Retinal pigment epithelial cell (primary cell): ENCODE results near the gene ARHGEF18.

Experiments
- DNase-seq: peaks from one replicate; pipeline ENCODE4 v3.0.0-alpha.2; 2010; ENCODE audit warnings: low read depth
- H3K4me3 ChIP-seq: 2 replicates; pipeline ENCODE4 v1.5.1; 2011; ENCODE audit warnings: mild to moderate bottlenecking, low read length, control low read depth, moderate library complexity
- TF ChIP-seq, protein P1 (sequence below): conservative IDR thresholded peaks from 2 replicates; pipeline ENCODE4 v1.5.1; 2011; ENCODE audit warnings: low read depth, low read length, control low read depth, inconsistent platforms

ARHGEF18 gene

DNA sequence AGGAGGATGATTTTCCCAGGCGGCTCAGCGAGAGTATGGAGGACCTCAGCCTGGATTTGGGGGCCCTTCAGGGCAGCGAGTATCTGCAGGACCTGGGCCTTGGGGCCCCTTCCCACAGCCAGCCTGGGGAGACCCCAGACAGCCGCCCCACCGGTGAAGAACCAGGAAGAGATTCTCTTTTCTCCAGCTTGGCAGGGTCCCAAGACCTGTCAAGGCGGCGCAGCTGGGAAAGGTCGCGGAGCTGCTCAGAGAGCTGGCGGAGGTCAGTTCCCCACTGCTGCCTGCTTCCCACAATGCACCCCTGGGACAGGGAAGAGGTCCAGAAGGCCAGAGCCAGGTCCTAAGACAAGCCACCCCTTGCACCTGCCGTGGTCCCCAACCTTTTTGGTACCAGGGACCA, 24.1 kb downstream of the ARHGEF18 start:
- TF ChIP-seq, protein P1, sequence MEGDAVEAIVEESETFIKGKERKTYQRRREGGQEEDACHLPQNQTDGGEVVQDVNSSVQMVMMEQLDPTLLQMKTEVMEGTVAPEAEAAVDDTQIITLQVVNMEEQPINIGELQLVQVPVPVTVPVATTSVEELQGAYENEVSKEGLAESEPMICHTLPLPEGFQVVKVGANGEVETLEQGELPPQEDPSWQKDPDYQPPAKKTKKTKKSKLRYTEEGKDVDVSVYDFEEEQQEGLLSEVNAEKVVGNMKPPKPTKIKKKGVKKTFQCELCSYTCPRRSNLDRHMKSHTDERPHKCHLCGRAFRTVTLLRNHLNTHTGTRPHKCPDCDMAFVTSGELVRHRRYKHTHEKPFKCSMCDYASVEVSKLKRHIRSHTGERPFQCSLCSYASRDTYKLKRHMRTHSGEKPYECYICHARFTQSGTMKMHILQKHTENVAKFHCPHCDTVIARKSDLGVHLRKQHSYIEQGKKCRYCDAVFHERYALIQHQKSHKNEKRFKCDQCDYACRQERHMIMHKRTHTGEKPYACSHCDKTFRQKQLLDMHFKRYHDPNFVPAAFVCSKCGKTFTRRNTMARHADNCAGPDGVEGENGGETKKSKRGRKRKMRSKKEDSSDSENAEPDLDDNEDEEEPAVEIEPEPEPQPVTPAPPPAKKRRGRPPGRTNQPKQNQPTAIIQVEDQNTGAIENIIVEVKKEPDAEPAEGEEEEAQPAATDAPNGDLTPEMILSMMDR, result no peak
- DNase-seq, result no peak
- H3K4me3 ChIP-seq, result no peak overlapping the region

DNA sequence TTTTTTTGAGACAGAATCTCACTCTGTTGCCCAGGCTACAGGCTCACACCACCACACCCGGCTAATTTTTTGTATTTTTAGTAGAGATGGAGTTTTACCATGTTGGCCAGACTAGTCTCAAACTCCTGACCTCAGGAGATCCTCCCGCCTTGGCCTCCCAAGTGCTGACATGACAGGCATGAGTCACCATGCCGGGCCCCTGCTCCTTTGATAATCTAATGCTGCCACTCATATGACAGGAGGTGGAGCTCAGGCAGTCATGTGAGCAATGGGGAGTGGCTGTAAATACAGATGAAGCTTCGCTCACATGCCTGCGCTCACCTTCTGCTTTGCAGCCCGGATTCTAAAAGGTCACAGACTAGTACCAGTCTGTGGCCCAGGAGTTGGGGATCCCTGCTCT, 25.1 kb downstream of the ARHGEF18 start:
- no peak for DNase-seq
- no peak overlapping the region for H3K4me3 ChIP-seq
- TF ChIP-seq, protein P1, result no peak

- H3K4me3 ChIP-seq, result no peak overlapping the region
- no peak for DNase-seq
- TF ChIP-seq, protein P1, result no peak
Measured at GRCh38 chr19:7376151-7376852, 27.6 kb downstream of the ARHGEF18 start.

- no peak for DNase-seq
- TF ChIP-seq, protein P1, result no peak
- H3K4me3 ChIP-seq, result no peak overlapping the region
Measured at GRCh38 chr19:7377196-7377595, 28.5 kb downstream of the ARHGEF18 start.

DNA sequence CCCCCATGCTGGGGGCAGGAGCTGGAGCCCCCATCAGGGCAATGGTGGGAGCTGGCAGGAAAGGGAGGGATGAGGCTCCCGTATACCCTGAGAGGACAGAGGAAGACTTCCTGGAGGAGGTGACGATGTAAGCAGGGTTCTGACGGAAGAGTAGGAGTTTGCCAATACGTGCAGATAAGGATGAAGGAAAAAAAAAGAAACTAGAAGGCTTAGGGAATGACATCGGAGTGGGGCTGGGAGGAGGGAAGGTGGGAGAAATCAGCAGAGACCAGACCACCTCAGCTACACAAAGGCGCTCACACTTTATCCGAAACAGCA, 32.3 kb downstream of the ARHGEF18 start:
- no peak overlapping the region for H3K4me3 ChIP-seq
- no peak for DNase-seq
- TF ChIP-seq, protein P1, result no peak

GRCh38 chr19:7382694-7383093, 34.0 kb downstream of the ARHGEF18 start:
- no peak overlapping the region for H3K4me3 ChIP-seq
- TF ChIP-seq, protein P1, result no peak

GRCh38 chr19:7383284-7383683, 34.5 kb downstream of the ARHGEF18 start:
- TF ChIP-seq, protein P1, result no peak
- no peak for DNase-seq
- no peak overlapping the region for H3K4me3 ChIP-seq

More at GRCh38 chr19:7382694-7383093, 34.0 kb downstream of the ARHGEF18 start:
- DNase-seq, result no peak
